Stimulated activated CD8-positive, alpha-beta memory T cell treated with anti-CD3 and anti-CD28 coated beads, Interleukin-15, amount 100 ng/mL, for 4 hours (primary cell): ENCODE measurements around the gene ATP8B1.

Experiments
- DNase-seq, 2 donors: peaks; one replicate each; pipeline ENCODE4 v3.0.0-alpha.2; 2020; ENCODE audit warnings: low read depth in 2 of 2

ATP8B1 gene

GRCh38 chr18:57792631-57793301 is 10.3 kb downstream of the ATP8B1 start:
- DNase-seq, result no peak

DNA sequence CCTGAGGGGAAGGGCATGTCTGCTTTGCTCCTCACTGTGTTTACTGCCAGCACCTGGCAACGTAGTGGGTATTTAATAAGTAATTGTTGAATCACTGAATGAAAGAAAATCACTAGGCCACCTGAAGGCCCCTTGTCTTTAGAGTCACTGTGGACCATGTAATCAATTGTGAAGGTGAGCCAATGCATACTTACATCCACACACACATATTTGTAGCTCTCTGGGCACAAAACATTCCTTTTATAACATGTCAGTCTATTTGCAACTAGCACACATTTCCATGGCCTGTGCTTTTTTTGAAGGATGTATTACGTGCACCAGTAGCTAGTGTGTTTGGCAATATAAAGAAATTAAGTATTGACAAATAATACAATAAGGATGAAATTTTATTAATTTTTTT is 11.2 kb downstream of the ATP8B1 start:
- no peak for DNase-seq

DNA sequence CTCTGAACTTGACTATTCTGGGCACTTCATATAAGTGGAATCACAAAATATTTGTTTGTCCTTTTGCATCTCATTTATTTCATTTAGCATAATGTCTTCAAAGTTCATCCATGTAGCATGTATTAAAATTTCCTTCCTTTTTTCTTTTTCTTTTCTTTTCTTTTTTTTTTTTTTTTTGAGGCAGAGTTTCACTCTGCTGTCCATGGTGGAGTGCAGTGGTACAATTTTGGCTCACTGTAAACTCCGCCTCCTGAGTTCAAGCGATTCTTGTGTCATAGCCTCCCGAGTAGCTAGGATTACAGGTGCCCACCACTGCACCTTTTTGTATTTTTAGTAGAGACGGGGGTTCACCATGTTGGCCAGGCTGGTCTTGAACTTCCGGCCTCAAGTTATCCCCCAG is 11.9 kb downstream of the ATP8B1 start:
- no peak for DNase-seq

DNA sequence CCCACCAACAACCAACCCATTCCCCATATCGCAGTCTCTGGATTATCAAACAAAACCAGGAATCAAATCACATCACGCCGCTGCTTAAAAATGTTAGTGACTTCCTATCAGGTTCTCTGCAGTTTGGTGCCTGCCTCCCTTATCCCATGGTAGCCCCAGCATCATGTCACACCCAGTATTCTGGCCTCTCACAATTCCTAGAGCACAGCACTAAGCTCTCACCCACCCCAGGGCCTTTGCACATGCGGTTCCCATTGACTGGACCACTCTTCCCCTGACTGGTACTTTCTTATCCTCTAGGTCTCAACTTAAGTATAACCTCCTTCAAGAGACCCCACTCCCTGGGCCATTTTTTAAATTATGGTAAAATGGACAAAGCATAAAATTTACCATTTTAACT is 12.8 kb downstream of the ATP8B1 start:
- no peak for DNase-seq

GRCh38 chr18:57789759-57790158 is 13.4 kb downstream of the ATP8B1 start:
- no peak for DNase-seq

DNA sequence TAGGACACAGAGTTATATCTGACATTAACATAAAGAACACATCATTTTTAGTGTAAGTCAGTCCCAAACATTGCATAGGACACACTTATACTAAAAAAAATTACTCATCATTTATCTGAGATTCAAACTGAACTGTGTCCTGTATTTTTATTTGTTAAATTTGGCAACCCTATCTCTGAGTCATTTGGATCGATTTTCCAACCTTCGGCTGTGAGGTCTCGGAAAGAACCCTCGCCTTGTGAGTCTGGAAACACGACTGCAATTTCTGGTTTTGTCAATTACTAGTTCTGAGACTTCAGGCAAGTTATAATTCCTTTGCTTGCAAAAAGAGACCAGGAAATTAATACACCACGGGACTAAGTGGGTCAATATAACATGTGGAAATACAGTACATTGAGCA is 14.0 kb downstream of the ATP8B1 start:
- no peak for DNase-seq

DNA sequence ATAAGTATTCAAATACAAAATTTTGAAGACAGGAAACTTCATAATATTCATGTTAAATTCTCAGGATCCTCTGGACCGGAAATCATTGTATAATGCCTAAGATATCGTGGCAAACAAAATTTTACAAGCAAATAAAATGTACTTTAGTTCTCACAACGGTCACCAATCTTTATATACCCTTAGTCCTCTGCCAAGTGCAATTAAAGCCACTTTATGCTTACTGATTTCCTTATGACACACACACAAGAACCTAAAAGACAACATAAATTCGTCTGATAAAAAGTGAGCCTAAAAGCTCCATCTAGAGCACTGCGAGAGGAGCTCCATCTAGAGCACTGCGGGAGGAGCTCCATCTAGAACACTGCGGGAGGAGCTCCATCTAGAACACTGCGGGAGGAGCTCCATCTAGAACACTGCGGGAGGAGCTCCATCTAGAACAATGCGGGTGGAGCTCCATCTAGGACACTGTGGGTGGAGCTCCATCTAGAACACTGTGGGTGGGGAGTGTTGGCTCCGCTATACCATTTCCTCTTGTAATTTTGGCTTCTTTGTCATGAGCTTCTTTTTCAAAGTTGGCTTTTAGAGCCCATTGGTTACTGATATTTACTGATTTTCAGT is 15.9 kb downstream of the ATP8B1 start:
- no peak for DNase-seq

DNA sequence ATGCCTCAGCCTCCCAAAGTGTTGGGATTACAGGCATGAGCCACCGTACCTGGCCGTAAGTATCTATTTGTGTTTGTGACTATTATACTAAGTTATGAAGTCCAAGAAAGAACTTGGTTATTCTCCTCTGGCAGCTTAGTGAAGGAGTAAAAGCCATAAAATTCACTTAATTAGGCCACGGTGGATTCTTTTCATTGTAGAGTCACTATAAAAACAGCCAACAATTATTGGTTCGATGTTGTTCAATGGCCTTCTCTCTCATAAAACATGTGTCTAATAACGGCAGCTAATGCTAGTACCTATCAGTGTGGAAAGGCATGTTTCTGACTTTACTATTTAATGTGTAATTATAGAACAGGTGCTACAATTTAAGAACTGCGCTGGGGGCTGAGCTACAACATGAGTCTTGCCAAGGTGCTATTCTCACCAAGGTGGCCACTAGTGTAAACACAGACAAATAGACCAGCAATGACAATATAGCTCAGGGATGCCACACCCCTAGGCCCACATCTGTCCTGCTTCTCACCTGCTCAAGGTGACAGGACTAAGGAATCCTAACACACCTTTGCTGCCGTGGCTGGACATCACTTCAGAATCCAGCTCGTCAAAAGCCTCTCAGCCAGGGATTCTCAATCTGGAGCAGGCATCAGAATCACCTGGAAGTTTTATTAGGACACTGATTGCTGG is 17.2 kb downstream of the ATP8B1 start:
- no peak for DNase-seq

GRCh38 chr18:57784801-57785114 is 18.4 kb downstream of the ATP8B1 start:
- DNase-seq, result no peak

- no peak for DNase-seq
Measured at GRCh38 chr18:57784034-57784800, 18.9 kb downstream of the ATP8B1 start.

DNA sequence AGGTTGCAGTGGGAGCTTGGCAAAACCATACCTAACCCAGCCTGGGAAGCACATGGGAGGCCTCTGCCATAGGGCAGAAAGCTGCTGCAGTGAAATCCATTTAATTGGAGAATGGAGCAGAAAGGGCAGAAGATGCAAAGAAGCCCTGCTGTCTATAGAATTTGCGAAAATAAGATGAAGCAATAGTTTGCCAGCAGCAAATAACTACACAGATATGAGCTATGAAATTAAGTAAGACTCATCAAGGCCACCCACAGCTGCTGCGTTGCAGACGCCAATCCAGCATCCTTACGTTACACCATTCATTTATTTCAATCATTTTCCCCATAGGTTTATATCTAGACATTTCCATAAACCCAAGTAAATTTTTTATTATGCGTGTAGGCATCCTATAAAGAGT is 21.1 kb downstream of the ATP8B1 start:
- DNase-seq, result no peak

DNA sequence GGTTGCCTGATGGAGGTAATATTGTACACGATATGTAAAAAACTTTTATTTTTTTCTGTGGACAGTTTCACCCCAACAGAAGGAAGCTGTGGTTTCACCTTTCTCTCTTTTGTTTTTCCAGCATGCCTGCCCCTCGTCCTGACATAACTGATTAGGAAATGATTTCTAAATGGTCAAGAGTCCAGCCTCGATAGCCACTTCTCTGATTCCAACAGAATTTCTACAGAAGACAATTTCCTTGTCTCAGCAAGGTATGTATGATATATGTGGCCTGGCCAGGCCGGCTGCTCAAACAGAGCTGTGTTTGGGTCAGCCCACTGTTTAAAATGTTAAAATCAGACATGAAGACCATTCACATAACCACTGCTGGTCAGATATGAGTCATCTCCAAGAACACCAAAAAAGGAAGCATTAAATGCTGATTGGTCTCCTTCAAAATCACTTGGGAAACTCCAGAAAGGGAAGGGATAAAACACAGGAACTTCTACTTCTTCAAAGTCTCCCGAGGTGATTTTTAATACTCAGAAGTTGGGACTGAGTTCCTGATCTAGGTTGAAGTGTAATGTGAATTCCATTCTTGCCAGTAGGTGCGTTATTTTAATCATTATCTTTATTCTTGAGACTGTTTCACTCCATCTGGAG is 22.3 kb downstream of the ATP8B1 start:
- no peak for DNase-seq

DNA sequence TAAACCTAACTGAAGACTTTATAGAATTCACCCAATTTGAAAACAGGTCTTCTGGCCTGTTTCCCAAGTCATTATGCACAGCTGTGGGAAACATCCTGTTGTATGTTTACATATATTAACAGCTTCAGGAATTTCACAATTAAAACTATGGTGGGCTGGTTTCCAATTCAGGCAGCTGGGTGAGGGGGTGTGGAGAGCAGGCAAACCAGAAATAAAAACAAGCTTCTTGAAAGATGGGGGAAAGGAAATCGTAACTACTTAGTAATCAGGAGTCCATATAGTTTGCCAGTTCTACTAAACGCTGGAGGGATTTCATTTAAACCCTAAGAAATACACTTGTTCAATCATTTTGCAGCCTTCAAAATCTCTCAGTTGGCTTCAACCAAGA is 22.8 kb downstream of the ATP8B1 start:
- DNase-seq, result no peak

- no peak for DNase-seq
Measured at GRCh38 chr18:57776767-57777166, 26.3 kb downstream of the ATP8B1 start.

DNA sequence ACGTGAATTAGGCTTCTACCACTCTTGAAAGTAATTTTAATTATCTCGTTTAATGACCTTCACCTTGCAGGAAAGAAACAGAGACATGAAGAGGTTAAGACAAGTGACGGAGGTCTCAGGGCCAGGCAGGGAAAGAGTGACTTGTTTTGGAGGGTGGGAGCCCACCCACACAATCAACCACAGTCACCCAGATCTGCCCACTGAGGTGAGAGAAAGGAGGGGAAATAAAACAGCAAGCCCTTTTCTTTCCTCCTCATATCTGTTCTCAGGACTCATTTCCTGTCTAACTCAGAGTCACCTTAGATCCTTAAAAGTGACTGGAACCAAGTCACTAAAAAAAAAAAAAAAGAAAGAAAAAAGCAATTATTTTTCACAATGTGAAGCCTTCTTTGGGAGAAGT is 26.8 kb downstream of the ATP8B1 start:
- DNase-seq, result peak in 1 of 2 donors; percentile 1

GRCh38 chr18:57775937-57776336 is 27.2 kb downstream of the ATP8B1 start:
- no peak for DNase-seq

DNA sequence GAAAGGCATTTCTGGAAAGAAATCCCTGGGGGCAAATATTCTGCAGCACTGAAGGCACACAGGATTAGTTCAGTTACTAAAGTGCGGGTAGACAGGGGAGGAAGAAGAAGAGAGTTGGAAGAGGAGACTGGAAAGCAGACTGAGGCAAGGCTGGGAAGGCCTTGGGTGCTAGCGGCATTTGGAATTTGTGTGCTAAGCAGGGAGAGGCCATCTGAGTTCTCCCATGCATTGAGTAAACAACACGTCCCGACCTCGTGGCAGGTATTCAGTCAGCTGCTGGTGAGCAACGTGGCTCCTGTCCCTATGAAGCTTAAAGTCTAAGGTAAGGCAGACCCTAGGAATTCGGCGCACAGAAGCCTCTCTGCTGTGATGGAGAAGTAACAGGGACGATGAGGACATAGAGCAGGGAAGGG is 30.7 kb downstream of the ATP8B1 start:
- no peak for DNase-seq

DNA sequence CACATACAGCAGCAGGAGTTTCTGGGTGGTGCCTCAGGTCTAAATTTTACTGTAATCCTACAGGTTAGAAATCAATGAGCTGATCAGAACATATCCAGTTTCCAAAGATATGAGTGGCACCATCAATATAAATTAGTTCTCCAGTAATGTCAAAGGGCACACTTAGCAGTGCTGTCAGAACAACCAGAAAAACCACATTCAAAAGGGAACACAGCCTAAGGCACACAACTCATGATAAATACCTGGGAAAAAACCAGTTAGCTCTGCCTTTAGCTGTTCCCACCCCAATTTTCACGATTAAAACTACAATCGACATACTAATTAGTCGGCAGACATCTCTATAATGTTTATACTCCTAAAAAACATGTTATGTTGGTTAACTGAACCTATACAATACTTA is 31.5 kb downstream of the ATP8B1 start:
- no peak for DNase-seq

- no peak for DNase-seq
Measured at GRCh38 chr18:57771193-57771592, 31.9 kb downstream of the ATP8B1 start.

- no peak for DNase-seq
Measured at GRCh38 chr18:57768537-57769326, 34.4 kb downstream of the ATP8B1 start.

GRCh38 chr18:57767259-57768050 is 35.7 kb downstream of the ATP8B1 start:
- DNase-seq, result no peak
